K562 (cell line): Measurements from ENCODE around the gene PBXIP1. TPM values are rescaled to one million over a fixed set of nuclear protein-coding genes. Genes with fewer than 3 reads are reported as not detected.

ENCODE experiments used
- C11orf30 ChIP-seq: fragments of 450-650 bp; IDR thresholded peaks from 2 replicates; pipeline ENCODE4 v1.6.1; 2016; ENCODE audit warnings: low read depth, mild to moderate bottlenecking
- CBFA2T3 ChIP-seq: fragments of 450-650 bp; IDR thresholded peaks from 2 replicates; pipeline ENCODE4 v1.6.1; 2017
- DPF2 ChIP-seq: fragments of 450-650 bp; IDR thresholded peaks from 2 replicates; pipeline ENCODE4 v1.6.1; 2016
- FOXA1 ChIP-seq: fragments of 450-650 bp; IDR thresholded peaks from 2 replicates; pipeline ENCODE4 v1.6.1; 2016; ENCODE audit warnings: mild to moderate bottlenecking, borderline replicate concordance
- HMG20B ChIP-seq: fragments of 250-450 bp; sonication (Bioruptor Pico); IDR thresholded peaks from 2 replicates; pipeline ENCODE4 v1.5.0; 2021; ENCODE audit warnings: mild to moderate bottlenecking
- ILF3 ChIP-seq: fragments of 450-650 bp; IDR thresholded peaks from 2 replicates; pipeline ENCODE4 v1.6.1; 2018; ENCODE audit warnings: antibody characterized with exemption, mild to moderate bottlenecking, moderate library complexity, borderline replicate concordance
- KLF1 ChIP-seq: fragments of 450-650 bp; IDR thresholded peaks from 2 replicates; pipeline ENCODE4 v1.6.1; 2016; ENCODE audit warnings: missing genetic modification characterization, missing compliant biosample characterization
- NR4A1 ChIP-seq, 2 experiments: fragments of 250-450 bp in 1 of 2; fragments of 450-650 bp in 1 of 2; sonication (Bioruptor Pico) in 1 of 2; IDR thresholded peaks; 2 replicates each; pipeline versions ENCODE4 v1.4.0 to v1.6.1; 2016 to 2020; ENCODE audit warnings: mild to moderate bottlenecking in 2 of 2, missing compliant biosample characterization in 1 of 2, missing genetic modification characterization in 1 of 2, moderate library complexity in 1 of 2
- POLR2AphosphoS5 ChIP-seq: IDR thresholded peaks from 2 replicates; pipeline ENCODE4 v1.6.1; 2011; ENCODE audit warnings: mild to moderate bottlenecking, low read depth, low read length, moderate library complexity; ENCODE audit not compliant: control insufficient read depth, insufficient read depth
- POLR2B ChIP-seq: fragments of 450-650 bp; IDR thresholded peaks from 2 replicates; pipeline ENCODE4 v1.6.1; 2018; ENCODE audit warnings: low read depth; ENCODE audit not compliant: partially characterized antibody
- RCOR1 ChIP-seq, 2 experiments: IDR thresholded peaks; 2 replicates each; pipeline ENCODE4 v1.6.1; 2012; ENCODE audit warnings: low read depth in 2 of 2, low read length in 2 of 2, borderline replicate concordance in 1 of 2, improper control_type of control experiment in 1 of 2
- SAP30 ChIP-seq: fragments of 200-600 bp; sonication (generic); IDR thresholded peaks from 2 replicates; pipeline ENCODE4 v1.6.1; 2012; ENCODE audit warnings: borderline replicate concordance, low read depth, mild to moderate bottlenecking, moderate library complexity, low read length, control low read depth, inconsistent platforms; ENCODE audit not compliant: insufficient read depth, poor library complexity, severe bottlenecking
- TAL1 ChIP-seq: fragments of 450-650 bp; IDR thresholded peaks from 2 replicates; pipeline ENCODE4 v1.6.1; 2016; ENCODE audit warnings: mild to moderate bottlenecking
- TBL1XR1 ChIP-seq, 2 experiments: IDR thresholded peaks; 2 replicates each; pipeline ENCODE4 v1.6.1; 2012; ENCODE audit warnings: improper control_type of control experiment in 2 of 2, low read length in 2 of 2, mild to moderate bottlenecking in 1 of 2
- TOE1 ChIP-seq, 2 experiments: fragments of 450-650 bp in 1 of 2; sonication (generic) in 1 of 2; formaldehyde crosslinking in 1 of 2; IDR thresholded peaks; 2 replicates each; pipeline versions ENCODE4 v1.7.1 to v1.8.0; 2016 to 2022; ENCODE audit warnings: borderline replicate concordance in 2 of 2, mild to moderate bottlenecking in 2 of 2, antibody characterized with exemption in 1 of 2, inconsistent platforms in 1 of 2, low read depth in 1 of 2, missing genetic modification reagents in 1 of 2, moderate library complexity in 1 of 2
- ZNF239 ChIP-seq: fragments of 250-450 bp; sonication (Bioruptor Pico); IDR thresholded peaks from 2 replicates; pipeline ENCODE4 v1.4.0; 2020; ENCODE audit warnings: mild to moderate bottlenecking
- polyA plus RNA-seq, 8 experiments: library from polyadenylated mRNA; depleted of rRNA in 4 of 8; stranded (reverse) in 5 of 8; unstranded in 3 of 8; fragments of >200 nt; fragmentation: Nextera tagmentation in 2 of 8; fragmentation: Illumina TruSeq in 1 of 8; extraction: Ambion mirVana in 2 of 8; extraction: Trizol in 1 of 8; gene quantifications; 2 replicates each; pipeline versions ENCODE4 v1.2.1 to v1.2.3, GENCODE V29; 2011 to 2014; ENCODE audit warnings: inconsistent platforms in 1 of 8, missing spikeins in 1 of 8
- total RNA-seq, 7 experiments: library from RNA; depleted of rRNA in 6 of 7; stranded (reverse); fragments of >200 nt in 6 of 7; fragmentation: Illumina TruSeq in 2 of 7; extraction: Trizol in 2 of 7; gene quantifications; 2 replicates each; pipeline versions ENCODE4 v1.2.1 to v1.2.3, GENCODE V29; 2011 to 2021; ENCODE audit warnings: low replicate concordance in 1 of 7
- TF ChIP-seq, protein P1 (sequence below), 3 experiments: IDR thresholded peaks in 2 of 3; conservative IDR thresholded peaks in 1 of 3; 2 replicates each; pipeline ENCODE4 v1.5.1; 2011 to 2012; ENCODE audit warnings: low read length in 3 of 3, mild to moderate bottlenecking in 3 of 3, control low read depth in 2 of 3, improper control_type of control experiment in 1 of 3, inconsistent platforms in 1 of 3, low read depth in 1 of 3, mixed read lengths in 1 of 3, moderate library complexity in 1 of 3; ENCODE audit not compliant: insufficient read depth in 2 of 3
- TF ChIP-seq, protein P2 (sequence below), 3 experiments: fragments of 200-800 bp in 1 of 3; sonication (Bioruptor generic) in 1 of 3; sonication (generic) in 1 of 3; formaldehyde crosslinking in 1 of 3; IDR thresholded peaks; 2 replicates each; pipeline versions ENCODE4 v1.6.1 to v1.8.0; 2016 to 2022; ENCODE audit warnings: mild to moderate bottlenecking in 2 of 3, missing compliant biosample characterization in 2 of 3, missing genetic modification characterization in 2 of 3, missing genetic modification reagents in 1 of 3
- TF ChIP-seq, protein P3 (sequence below): sonication (generic); formaldehyde crosslinking; IDR thresholded peaks from 2 replicates; pipeline ENCODE4 v1.8.0; 2022; ENCODE audit warnings: missing genetic modification reagents, mild to moderate bottlenecking, borderline replicate concordance
- TF ChIP-seq, protein P4 (sequence below): sonication (generic); formaldehyde crosslinking; IDR thresholded peaks from 2 replicates; pipeline ENCODE4 v1.8.0; 2022; ENCODE audit warnings: mild to moderate bottlenecking, low read depth, missing genetic modification reagents

Gene PBXIP1
- total and polyA plus RNA-seq, 9 of the 15 experiments (the other 6 are each of a cell fraction or from before 2014, with no cell fraction given) = 0.13 to 8.3 (median 5.8) TPM

DNA sequence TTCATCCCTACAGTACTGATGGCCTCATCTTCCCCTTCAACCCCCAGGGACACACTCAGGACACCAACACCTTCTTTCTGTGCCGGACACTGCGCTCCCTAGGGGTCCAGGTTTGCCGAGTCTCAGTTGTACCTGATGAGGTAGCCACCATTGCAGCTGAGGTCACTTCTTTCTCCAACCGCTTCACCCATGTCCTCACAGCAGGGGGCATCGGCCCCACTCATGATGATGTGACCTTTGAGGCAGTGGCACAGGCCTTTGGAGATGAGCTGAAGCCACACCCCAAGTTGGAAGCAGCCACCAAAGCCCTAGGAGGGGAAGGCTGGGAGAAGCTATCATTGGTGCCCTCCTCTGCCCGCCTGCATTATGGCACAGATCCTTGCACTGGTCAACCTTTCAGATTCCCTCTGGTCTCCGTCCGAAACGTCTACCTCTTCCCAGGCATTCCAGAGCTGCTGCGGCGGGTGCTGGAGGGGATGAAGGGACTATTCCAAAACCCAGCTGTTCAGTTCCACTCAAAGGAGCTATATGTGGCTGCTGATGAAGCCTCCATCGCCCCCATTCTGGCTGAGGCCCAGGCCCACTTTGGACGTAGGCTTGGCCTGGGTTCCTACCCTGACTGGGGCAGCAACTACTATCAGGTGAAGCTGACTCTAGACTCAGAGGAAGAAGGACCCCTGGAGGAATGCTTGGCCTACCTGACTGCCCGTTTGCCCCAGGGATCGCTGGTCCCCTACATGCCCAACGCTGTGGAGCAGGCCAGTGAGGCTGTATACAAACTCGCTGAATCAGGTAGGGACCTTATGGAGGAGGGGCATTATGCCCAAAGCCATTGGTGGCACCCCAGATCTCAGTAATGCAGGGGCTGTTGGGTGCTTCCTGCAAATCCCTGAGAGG, 32.4 kb upstream of the PBXIP1 start (continued):
- TF ChIP-seq ILF3 (no peak), KLF1 (tag) (no peak), TAL1 (no peak), POLR2B (no peak), HMG20B (CRISPR knock-in tag) (no peak), NR4A1 (CRISPR knock-in tag; IDR thresholded peaks at IDR 0.05) (no peak), NR4A1 (tag; IDR thresholded peaks at IDR 0.05) (no peak), RCOR1 (IDR thresholded peaks at IDR 0.05; ENCODE audit: borderline replicate concordance in 1 of 2, low read depth in 2 of 2, low read length in 2 of 2) (0 out of 4 replicates have a peak, but pooled peaks of 1 of the 2 experiments have one; percentile 11), TBL1XR1 (IDR thresholded peaks at IDR 0.05; ENCODE audit: low read length in 2 of 2) (no peak), SAP30 (no peak), ZNF239 (no peak), FOXA1 (no peak), TOE1 (IDR thresholded peaks at IDR 0.05; ENCODE audit: borderline replicate concordance) (no peak), TOE1 (CRISPR knock-in tag; IDR thresholded peaks at IDR 0.05; ENCODE audit: borderline replicate concordance, low read depth) (no peak), CBFA2T3 (no peak), POLR2AphosphoS5 (peak; percentile 12; the same call in 1 of the 2 replicates), DPF2 (no peak), C11orf30 (no peak)
- TF ChIP-seq, protein P1, sequence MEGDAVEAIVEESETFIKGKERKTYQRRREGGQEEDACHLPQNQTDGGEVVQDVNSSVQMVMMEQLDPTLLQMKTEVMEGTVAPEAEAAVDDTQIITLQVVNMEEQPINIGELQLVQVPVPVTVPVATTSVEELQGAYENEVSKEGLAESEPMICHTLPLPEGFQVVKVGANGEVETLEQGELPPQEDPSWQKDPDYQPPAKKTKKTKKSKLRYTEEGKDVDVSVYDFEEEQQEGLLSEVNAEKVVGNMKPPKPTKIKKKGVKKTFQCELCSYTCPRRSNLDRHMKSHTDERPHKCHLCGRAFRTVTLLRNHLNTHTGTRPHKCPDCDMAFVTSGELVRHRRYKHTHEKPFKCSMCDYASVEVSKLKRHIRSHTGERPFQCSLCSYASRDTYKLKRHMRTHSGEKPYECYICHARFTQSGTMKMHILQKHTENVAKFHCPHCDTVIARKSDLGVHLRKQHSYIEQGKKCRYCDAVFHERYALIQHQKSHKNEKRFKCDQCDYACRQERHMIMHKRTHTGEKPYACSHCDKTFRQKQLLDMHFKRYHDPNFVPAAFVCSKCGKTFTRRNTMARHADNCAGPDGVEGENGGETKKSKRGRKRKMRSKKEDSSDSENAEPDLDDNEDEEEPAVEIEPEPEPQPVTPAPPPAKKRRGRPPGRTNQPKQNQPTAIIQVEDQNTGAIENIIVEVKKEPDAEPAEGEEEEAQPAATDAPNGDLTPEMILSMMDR (IDR thresholded peaks at IDR 0.05 in 2 of 3, conservative IDR thresholded peaks at IDR 0.05 in 1 of 3; ENCODE audit: insufficient read depth in 2 of 3, low read depth in 1 of 3, low read length in 3 of 3) = peak; percentile 42 to 51 (median 50); a peak in 5 of 6 replicates
- TF ChIP-seq, protein P2, sequence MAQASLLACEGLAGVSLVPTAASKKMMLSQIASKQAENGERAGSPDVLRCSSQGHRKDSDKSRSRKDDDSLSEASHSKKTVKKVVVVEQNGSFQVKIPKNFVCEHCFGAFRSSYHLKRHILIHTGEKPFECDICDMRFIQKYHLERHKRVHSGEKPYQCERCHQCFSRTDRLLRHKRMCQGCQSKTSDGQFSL (CRISPR knock-in tag; IDR thresholded peaks at IDR 0.05) = no peak
- TF ChIP-seq, protein P2 (tag; IDR thresholded peaks at IDR 0.05) = no peak
- TF ChIP-seq, protein P3, sequence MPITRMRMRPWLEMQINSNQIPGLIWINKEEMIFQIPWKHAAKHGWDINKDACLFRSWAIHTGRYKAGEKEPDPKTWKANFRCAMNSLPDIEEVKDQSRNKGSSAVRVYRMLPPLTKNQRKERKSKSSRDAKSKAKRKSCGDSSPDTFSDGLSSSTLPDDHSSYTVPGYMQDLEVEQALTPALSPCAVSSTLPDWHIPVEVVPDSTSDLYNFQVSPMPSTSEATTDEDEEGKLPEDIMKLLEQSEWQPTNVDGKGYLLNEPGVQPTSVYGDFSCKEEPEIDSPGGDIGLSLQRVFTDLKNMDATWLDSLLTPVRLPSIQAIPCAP (CRISPR knock-in tag) = no peak
- TF ChIP-seq, protein P4, sequence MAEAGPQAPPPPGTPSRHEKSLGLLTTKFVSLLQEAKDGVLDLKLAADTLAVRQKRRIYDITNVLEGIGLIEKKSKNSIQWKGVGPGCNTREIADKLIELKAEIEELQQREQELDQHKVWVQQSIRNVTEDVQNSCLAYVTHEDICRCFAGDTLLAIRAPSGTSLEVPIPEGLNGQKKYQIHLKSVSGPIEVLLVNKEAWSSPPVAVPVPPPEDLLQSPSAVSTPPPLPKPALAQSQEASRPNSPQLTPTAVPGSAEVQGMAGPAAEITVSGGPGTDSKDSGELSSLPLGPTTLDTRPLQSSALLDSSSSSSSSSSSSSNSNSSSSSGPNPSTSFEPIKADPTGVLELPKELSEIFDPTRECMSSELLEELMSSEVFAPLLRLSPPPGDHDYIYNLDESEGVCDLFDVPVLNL = no peak
